Superior temporal gyrus (tissue), 1 donor: ENCODE results near the gene LGR4.
"Not testable (repeated sequence)": the region's sequence is repeated elsewhere in the genome, so short reads cannot be mapped to it uniquely, and the experiment has no call there.

ENCODE experiments used
- DNase-seq: peaks from one replicate; pipeline ENCODE4 v3.0.0-alpha.2; 2016; ENCODE audit errors: extremely low spot score

The LGR4 gene

GRCh38 chr11:27459191-27459590, 13.4 kb downstream of the LGR4 start:
- no peak for DNase-seq

DNA sequence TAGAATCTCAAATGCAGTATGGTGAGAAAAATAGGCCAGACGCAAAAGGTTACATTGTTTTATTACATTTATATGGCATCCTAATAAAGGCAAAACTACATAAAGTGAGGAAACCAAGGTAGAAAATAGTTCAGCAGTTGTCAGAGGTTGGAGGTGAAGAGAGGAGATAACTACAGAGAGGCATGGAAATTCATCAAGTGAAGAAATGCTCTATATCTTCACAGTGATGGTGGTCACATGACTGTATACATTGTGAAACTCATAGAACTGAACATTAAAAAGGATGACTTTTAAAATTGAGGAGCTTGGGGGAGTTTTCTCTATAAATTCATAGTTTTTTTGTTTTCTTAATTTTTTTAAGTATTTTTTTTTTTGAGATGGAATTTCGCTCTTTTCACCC, 14.4 kb downstream of the LGR4 start:
- DNase-seq: no peak

DNA sequence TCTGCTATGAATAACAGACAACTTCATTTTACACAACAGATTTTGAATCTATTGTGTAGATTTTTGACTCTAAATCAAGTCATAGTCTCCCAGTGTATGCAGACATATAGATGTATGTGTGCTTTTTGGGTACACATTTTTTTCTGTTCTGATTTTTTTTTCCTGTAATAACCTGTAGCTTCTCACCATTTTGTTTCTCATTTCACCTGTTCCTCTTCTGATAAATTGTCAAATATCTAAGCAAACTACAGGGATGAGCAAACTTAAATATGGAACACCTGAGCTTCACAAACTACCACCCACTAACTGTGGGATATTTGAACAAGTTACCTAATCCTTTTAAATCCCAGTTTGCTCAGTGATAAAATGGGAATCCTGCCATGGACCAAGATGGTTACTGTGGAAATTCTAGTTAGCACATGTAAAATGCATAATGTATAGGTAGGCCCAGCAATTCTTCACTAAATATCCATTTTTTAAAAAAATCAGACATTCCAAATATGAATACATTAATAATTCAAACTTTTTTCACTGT, 15.7 kb downstream of the LGR4 start:
- no peak for DNase-seq

GRCh38 chr11:27456140-27456794, 16.3 kb downstream of the LGR4 start:
- no peak for DNase-seq

DNA sequence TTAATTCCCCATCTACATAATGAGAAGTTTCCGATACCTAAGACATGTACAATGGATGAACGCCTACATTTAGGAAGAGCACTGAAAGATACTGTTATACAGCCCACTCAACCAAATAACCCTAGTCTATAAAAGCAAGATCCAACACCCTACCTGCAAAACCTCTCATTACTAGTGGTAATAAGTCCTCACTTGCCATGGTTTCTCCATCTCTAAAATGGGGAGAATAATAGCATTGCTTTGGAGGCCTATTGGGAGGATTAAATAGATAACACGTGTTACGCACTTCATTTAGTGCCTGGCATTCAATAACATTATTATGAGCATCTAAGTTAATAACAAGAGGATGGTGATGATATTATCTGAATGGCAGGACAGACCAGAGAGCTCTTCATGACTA, 16.9 kb downstream of the LGR4 start:
- no peak for DNase-seq

DNA sequence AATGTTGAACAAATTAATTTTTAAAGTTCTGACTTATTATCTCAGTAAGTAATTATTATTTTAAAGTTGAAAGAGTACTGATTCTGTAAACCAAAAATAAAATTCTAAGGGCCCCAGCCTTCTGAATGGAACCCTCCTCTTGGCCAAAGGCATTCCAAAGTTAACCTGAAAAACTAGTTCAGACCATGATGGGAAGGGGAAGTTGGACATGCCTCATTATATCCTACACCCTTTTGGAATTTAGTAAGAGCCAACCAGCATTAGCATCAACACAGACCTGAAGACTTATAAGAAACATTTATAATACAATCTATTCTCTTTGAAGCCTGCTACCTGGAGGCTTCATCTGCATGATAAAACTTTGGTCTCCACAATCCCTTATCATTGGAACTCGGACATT, 18.9 kb downstream of the LGR4 start:
- DNase-seq: no peak

- no peak for DNase-seq
These were observed 20.4 kb downstream of the LGR4 start for GRCh38 chr11:27452147-27452546.

GRCh38 chr11:27451244-27451965, 21.2 kb downstream of the LGR4 start:
- no peak for DNase-seq

GRCh38 chr11:27448184-27448540, 24.4 kb downstream of the LGR4 start:
- not testable (repeated sequence) for DNase-seq

GRCh38 chr11:27447288-27448183, 25.1 kb downstream of the LGR4 start:
- no peak for DNase-seq

GRCh38 chr11:27445625-27446024, 27.0 kb downstream of the LGR4 start:
- no peak for DNase-seq

- no peak for DNase-seq
These were observed 27.8 kb downstream of the LGR4 start for GRCh38 chr11:27444801-27445215.

GRCh38 chr11:27443746-27444507, 28.7 kb downstream of the LGR4 start:
- peak; percentile 95 for DNase-seq

- no peak for DNase-seq
These were observed 29.4 kb downstream of the LGR4 start for GRCh38 chr11:27443227-27443626.

DNA sequence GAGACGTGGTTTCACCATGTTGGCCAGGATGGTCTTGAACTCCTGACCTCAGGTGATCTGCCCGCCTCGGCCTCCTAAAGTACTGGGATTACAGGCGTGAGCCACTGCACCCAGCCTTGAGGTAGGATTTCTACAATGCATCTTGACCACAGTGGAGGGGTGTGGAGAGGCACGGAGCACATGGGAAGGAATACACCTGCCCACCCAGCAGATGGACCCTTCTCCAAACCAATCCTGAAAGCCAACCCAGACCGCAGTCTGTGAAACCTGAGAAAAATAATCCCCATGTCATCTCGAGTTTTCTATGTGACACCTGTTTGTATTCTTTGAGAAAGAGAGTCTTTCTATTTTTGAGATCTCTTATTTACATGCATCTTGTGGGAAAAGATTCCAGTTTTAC, 32.5 kb downstream of the LGR4 start:
- DNase-seq: no peak

- DNase-seq: no peak
These were observed 34.0 kb downstream of the LGR4 start for GRCh38 chr11:27438595-27438981.

DNA sequence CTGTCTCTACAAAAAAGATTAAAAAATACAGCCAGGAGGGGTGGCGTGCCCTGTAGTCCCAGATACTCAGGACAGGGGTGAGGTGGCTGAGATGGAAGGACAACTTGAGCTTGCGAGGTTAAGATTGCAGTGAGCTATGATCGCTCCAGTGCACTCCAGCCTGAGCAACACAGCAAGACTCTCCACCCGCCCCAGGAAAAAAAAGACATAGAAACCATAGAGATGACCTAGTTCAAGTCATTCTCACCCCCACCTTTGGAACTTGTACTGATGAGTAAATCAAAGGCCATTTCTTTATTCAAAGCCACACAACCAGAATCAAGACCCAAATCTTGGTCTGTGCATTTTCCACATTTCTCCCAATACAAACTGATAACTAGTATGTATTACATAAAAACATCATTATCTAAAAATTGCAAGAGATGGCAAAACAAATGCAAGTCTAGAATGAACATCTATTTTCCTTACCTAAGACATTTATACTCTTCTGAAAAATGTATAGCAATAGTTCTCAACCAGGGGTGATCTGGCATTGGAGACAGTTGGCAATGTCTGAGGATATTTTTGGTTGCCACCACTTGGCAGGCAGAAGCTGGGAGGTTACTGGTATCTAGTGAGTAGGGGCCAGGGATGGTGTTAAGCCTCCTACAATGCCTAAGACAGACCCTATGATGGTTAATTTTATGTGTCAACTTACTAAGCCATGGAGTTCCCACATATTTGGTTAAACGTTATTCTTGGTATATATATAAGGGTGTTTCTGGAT, 34.6 kb downstream of the LGR4 start:
- DNase-seq: no peak

DNA sequence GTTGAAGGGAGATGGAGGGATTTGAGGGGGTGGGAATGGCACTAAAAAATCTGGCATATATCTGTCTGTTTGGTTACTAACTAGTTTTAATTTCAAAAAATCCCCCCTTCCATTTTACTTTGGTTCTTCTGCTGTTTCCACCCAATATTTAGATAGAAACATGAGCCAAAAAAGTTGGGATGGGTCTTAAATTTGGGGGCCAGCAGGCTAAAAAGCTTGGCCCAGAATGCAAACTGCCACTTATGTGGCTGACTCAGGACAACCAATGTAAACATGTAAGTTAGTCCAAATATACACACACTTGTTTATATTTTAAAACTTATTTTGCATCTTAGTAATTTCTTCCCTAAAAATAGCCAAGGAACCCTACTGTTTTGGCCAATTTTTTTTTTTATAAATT, 35.7 kb downstream of the LGR4 start:
- no peak for DNase-seq

DNA sequence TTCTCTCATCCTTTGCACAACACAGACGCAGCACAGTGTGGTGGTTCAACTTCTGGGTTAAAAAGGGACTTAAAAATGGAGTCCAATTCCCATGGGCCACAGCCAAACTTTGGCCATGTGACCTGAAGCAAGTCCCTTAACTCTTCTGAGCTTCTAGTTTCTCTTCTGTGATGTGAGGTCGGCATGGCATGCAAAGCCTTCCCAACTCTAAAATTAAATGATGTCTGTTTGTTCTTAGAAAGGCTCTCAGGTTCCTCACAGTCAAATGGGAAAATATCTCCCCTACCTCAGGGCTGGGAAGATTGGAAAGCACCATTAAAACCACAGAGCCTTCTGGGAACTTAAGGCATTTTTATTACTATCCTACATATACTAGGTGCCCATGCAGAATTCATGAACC, 38.8 kb downstream of the LGR4 start:
- no peak for DNase-seq

DNA sequence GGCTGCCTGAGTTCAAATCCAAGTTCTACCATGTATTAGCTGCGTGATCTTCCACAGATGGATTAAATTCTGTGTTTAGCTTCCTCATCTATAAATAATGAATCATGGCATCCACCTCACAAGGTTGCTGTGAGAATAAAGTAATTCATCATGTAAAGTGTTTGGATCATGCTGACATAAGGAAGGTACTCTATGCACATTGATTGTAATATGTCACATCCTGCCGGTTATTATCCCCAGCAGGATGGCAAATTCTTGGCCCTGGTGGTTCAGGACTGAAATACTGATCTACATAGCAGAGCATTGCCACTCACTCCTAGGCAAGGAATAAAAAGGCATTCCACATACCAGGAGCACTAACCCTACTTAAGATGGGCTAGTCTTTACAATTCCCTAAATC, 40.8 kb downstream of the LGR4 start:
- DNase-seq: no peak
